ENCODE measurements around the gene BCL6. TPM values are rescaled to one million over a fixed set of nuclear protein-coding genes. Genes with fewer than 3 reads are reported as not detected.

Gene BCL6
- total and polyA plus RNA-seq, 9 donors: 46.3 to 91.1 (median 54.7) TPM

DNA sequence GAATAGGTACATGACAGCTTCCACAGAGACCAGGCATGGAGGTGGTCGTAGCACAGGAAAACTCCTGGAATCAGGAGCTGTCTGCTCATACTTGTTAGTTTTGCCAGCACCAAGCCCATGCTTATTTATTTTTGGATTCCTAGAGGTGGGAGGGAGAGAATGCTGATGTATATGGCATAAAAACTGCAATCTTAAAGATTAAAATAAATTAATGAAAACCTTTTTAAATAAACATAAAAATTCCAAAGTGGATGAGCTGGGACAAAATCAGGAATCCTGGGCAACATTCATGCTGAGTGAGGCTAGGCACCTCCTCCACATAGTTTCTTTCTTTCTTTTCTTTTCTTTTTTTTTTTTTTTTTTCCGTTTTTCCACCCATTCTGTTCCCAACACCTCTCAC lies 14.3 kb upstream of the BCL6 start:
- no peaks in the 10 kb centered on the region for H3K27me3 ChIP-seq
- WGBS, 3 donors: 28 to 41% (median 36%) methylated on average over 2 of the region's 2 CpGs
- TF ChIP-seq POLR2A (IDR thresholded peaks at IDR 0.05) (no peak), EP300 (IDR thresholded peaks at IDR 0.05) (no peak)
- TF ChIP-seq, protein P1, sequence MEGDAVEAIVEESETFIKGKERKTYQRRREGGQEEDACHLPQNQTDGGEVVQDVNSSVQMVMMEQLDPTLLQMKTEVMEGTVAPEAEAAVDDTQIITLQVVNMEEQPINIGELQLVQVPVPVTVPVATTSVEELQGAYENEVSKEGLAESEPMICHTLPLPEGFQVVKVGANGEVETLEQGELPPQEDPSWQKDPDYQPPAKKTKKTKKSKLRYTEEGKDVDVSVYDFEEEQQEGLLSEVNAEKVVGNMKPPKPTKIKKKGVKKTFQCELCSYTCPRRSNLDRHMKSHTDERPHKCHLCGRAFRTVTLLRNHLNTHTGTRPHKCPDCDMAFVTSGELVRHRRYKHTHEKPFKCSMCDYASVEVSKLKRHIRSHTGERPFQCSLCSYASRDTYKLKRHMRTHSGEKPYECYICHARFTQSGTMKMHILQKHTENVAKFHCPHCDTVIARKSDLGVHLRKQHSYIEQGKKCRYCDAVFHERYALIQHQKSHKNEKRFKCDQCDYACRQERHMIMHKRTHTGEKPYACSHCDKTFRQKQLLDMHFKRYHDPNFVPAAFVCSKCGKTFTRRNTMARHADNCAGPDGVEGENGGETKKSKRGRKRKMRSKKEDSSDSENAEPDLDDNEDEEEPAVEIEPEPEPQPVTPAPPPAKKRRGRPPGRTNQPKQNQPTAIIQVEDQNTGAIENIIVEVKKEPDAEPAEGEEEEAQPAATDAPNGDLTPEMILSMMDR (IDR thresholded peaks at IDR 0.05): no peak
- H3K36me3 ChIP-seq: no peaks in the 10 kb centered on the region
- no peak for DNase-seq
- no peak overlapping the region for H3K4me3 ChIP-seq
- H3K4me1 ChIP-seq (ENCODE audit: insufficient read depth): no peaks in the 10 kb centered on the region
- intact Hi-C loops (cut with DNase I): loop anchor here in 1 of 4 donors (10.0 kb wide), 1 partner anchor 145 kb away; no protein-coding TSS in a partner anchor
- H3K27ac ChIP-seq: no peak overlapping the region
- H3K9me3 ChIP-seq: no peaks in the 10 kb centered on the region

DNA sequence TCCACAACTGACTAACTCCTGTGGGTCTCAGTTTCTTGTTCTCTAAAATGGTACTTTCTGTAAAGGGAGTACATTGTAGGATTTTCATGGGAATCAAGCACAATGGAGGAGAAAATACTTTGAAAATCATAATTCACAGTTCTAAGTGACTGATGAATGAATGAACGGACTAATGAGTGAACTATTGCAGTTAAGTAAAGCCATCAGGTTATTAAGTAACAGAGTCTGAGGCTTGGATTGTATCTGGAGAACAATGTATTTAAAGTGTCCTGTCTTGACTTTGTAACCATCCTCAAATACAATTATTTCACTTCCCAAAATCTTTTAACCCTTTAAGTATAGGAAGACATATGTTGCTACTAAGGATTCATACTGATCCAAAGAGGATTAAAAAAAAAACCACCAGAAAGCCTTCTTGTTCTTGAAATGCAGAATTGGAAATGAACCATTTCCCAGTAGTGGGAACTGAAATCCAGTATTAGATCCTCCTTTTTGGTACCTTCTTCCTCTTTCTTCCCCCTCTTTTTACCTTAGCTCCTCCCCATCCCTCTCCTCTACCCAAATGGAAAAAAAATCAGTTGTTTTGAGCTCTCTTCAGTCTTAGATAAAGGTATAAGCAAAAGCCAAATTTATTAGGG lies 13.2 kb upstream of the BCL6 start:
- H3K27me3 ChIP-seq: no peaks in the 10 kb centered on the region
- TF ChIP-seq, protein P1 (IDR thresholded peaks at IDR 0.05): no peak
- no peak for TF ChIP-seq POLR2A (IDR thresholded peaks at IDR 0.05)
- TF ChIP-seq EP300 (IDR thresholded peaks at IDR 0.05): no peak
- no peaks in the 10 kb centered on the region for H3K9me3 ChIP-seq
- WGBS, 3 donors: 90 to 94% (median 93%) methylated on average over 1 of the region's 1 CpG
- no peak overlapping the region for H3K27ac ChIP-seq
- no peaks in the 10 kb centered on the region for H3K36me3 ChIP-seq
- DNase-seq: no peak
- H3K4me1 ChIP-seq (ENCODE audit: insufficient read depth): no peaks in the 10 kb centered on the region
- intact Hi-C loops (cut with DNase I): loop anchor here in 1 of 4 donors (10.0 kb wide), 1 partner anchor 146 kb away; no protein-coding TSS in a partner anchor
- H3K4me3 ChIP-seq: no peak overlapping the region

DNA sequence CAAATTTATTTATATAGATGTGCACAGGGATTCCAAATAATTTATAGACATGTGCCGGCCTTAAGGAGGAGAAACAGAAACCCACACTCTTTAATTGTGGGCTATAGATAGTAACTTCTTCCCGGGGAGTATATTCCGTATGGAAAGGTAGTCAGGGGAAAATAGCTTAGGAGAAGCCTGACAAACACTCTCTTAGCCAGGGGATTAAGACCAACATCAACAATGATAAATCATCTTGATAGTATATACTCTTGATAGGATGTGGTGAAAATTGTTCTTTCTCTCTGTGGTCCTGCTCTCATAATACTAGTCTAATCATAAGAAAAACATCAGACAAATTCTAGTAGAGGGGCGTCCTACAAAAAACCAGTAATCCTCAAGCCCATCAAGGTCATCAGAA lies 8.2 kb upstream of the BCL6 start:
- DNase-seq: no peak
- Histone ChIP-seq H3K4me3 (no peak overlapping the region), H3K4me1 (ENCODE audit: insufficient read depth) (no peaks in the 10 kb centered on the region), H3K36me3 (no peaks in the 10 kb centered on the region), H3K27me3 (no peaks in the 10 kb centered on the region), H3K27ac (no peak overlapping the region), H3K9me3 (no peaks in the 10 kb centered on the region)
- intact Hi-C loops (cut with DNase I): loop anchor here in 1 of 4 donors (10.0 kb wide), 1 partner anchor 151 kb away; no protein-coding TSS in a partner anchor
- TF ChIP-seq EP300 (IDR thresholded peaks at IDR 0.05) (no peak), POLR2A (IDR thresholded peaks at IDR 0.05) (no peak)
- TF ChIP-seq, protein P1 (IDR thresholded peaks at IDR 0.05): no peak
- WGBS, 3 donors: 76 to 86% (median 84%) methylated on average over 4 of the region's 4 CpGs

DNA sequence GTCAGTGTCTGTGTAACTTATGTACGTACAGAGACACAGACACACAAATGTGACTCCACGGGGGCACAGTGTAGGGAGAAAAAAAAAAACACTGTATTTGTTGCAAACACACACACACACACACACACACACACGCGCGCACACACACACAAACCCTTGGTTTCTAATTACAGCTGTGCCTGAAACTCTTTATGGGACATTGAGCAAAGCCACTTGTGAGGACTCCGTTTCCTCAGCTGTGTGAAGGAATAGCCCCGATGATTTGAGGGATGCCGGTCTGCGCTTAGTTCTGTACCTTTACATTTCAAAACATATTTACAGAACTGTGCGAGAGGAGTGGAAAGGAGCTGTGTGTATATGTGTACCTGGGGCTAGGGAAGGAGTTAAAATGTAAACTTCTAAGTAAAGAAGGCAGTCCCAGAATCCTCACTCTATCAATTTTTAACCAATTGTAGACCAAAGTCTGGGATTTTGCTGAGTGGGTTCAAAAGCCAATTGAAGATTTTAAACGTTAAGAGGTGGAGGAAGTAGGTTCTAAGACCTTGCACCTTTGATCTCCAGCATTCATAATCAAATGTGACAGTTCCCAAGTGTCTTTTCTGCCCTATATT lies 5.3 kb upstream of the BCL6 start:
- 30 to 70% (median 33%) methylated on average over 11 of the region's 11 CpGs for WGBS, 3 donors
- Histone ChIP-seq H3K27me3 (no peaks in the 10 kb centered on the region), H3K27ac (peak overlapping the region in 1 of 2 donors; percentile 100), H3K4me3 (peak overlapping the region; percentile 12), H3K9me3 (no peaks in the 10 kb centered on the region), H3K36me3 (no peaks in the 10 kb centered on the region), H3K4me1 (ENCODE audit: insufficient read depth) (no peaks in the 10 kb centered on the region)
- TF ChIP-seq, protein P1 (IDR thresholded peaks at IDR 0.05): no peak
- no peak for TF ChIP-seq EP300 (IDR thresholded peaks at IDR 0.05)
- TF ChIP-seq POLR2A (IDR thresholded peaks at IDR 0.05): no peak
- intact Hi-C loops (cut with DNase I): loop anchor here in 1 of 4 donors (10.0 kb wide), 1 partner anchor 154 kb away; no protein-coding TSS in a partner anchor
- no peak for DNase-seq

Data from ovary (tissue), 9 donors.